ENCODE measurements around the gene SAP30BP. TPM values are rescaled to one million over a fixed set of nuclear protein-coding genes. Genes with fewer than 3 reads are reported as not detected.

Gene SAP30BP
- total and polyA plus RNA-seq, 10 of the 15 experiments (the other 5 are each of a cell fraction or from before 2014, with no cell fraction given) = 57.9 to 166 (median 94.5) TPM

GRCh38 chr17:75638893-75639292 is 28.2 kb upstream of the SAP30BP start:
- no peak for ATAC-seq
- intact Hi-C loops (cut with micrococcal nuclease; ENCODE audit: unreplicated experiment) = no loop called here
- WGBS (ENCODE audit: insufficient coverage, insufficient replicate concordance, low lambda C conversion rate, missing lambda C conversion rate) = 96% methylated on average over 13 of the region's 13 CpGs
- no peak overlapping the region for H3K4me2 ChIP-seq (ENCODE audit: control insufficient read depth, insufficient read depth)
- no peak overlapping the region for H2AFZ ChIP-seq (ENCODE audit: control insufficient read depth, low read depth, low read length)
- CTCF ChIA-PET = interaction anchor here (2.2 to 13.0 kb wide), 3 partner anchors 14 to 108 kb away, joined by 8 to 349 read pairs (median 336); a partner anchor contains a TSS
- H3K27me3 ChIP-seq (replicated peaks in 1 of 2; ENCODE audit: control insufficient read depth in 2 of 2, insufficient read depth in 2 of 2, low read length in 1 of 2) = no peaks in the 10 kb centered on the region
- H3K4me1 ChIP-seq (ENCODE audit: control insufficient read depth, insufficient read depth, low read length) = no peaks in the 10 kb centered on the region
- no peaks in the 10 kb centered on the region for H3K9me3 ChIP-seq (replicated peaks; ENCODE audit: control insufficient read depth, insufficient read depth, low read length)
- no peak overlapping the region for H3K9ac ChIP-seq (ENCODE audit: control insufficient read depth, insufficient read depth, low read length)
- H3K36me3 ChIP-seq (ENCODE audit: control insufficient read depth in 2 of 2, insufficient read depth in 2 of 2, low read length in 1 of 2) = peaks cover 0 to 3% of the 10 kb centered on the region in 2 experiments; a peak in 2 of 4 replicates
- no peaks in the 10 kb centered on the region; the same call in 1 of the 2 replicates for H4K20me1 ChIP-seq (ENCODE audit: control insufficient read depth, insufficient read depth)
- POLR2A ChIA-PET = no interaction called here
- SMC1A ChIA-PET (ENCODE audit: uncharacterized antibody, unreplicated experiment) = no interaction called here
- no peaks in the 10 kb centered on the region for H3K79me2 ChIP-seq (ENCODE audit: control insufficient read depth, insufficient read depth, low read length)
- in situ Hi-C loops (cut with MboI) = loop anchor here (10.0 kb wide), 1 partner anchor 106 kb away; no protein-coding TSS in a partner anchor
- no peak overlapping the region for H3K4me3 ChIP-seq
- H3K27ac ChIP-seq (ENCODE audit: control insufficient read depth, insufficient read depth) = no peak overlapping the region
- TF ChIP-seq TARDBP (IDR thresholded peaks at IDR 0.05; ENCODE audit: borderline replicate concordance) = no peak
- TF ChIP-seq ZSCAN29 (IDR thresholded peaks at IDR 0.05) = no peak
- TF ChIP-seq SRF (IDR thresholded peaks at IDR 0.05; ENCODE audit: low read depth in 2 of 2, low read length in 2 of 2) = no peak
- no peak for TF ChIP-seq STAT1 (conservative IDR thresholded peaks at IDR 0.05)
- TF ChIP-seq MEF2A (IDR thresholded peaks at IDR 0.05; ENCODE audit: insufficient read depth, low read depth, low read length) = no peak
- no peak for DNase-seq (ENCODE audit: low read depth, low spot score)
- FAIRE-seq = no peak
- RAD21 ChIA-PET (ENCODE audit: unreplicated experiment) = no interaction called here
- no TSS peak for BruUV-seq (replicated peaks)

- WGBS (ENCODE audit: insufficient coverage, insufficient replicate concordance, low lambda C conversion rate, missing lambda C conversion rate) = 97% methylated on average over 3 of the region's 3 CpGs
- H3K4me3 ChIP-seq = no peak overlapping the region
- ChIA-PET SMC1A (ENCODE audit: uncharacterized antibody, unreplicated experiment) (no interaction called here), RAD21 (ENCODE audit: unreplicated experiment) (no interaction called here), CTCF (interaction anchor here (13.0 kb wide), 1 partner anchor 108 kb away, joined by 336 read pairs; no protein-coding TSS in a partner anchor), POLR2A (interaction anchor here (0.6 kb wide), 1 partner anchor 180 kb away, joined by 3 read pairs; no protein-coding TSS in a partner anchor)
- intact Hi-C loops (cut with micrococcal nuclease; ENCODE audit: unreplicated experiment) (no loop called here), in situ Hi-C loops (cut with MboI) (loop anchor here (10.0 kb wide), 1 partner anchor 105 kb away; no protein-coding TSS in a partner anchor)
- no peak for FAIRE-seq
- no peaks in the 10 kb centered on the region for H3K4me1 ChIP-seq (ENCODE audit: control insufficient read depth, insufficient read depth, low read length)
- H4K20me1 ChIP-seq (ENCODE audit: control insufficient read depth, insufficient read depth) = no peaks in the 10 kb centered on the region; the same call in 1 of the 2 replicates
- BruUV-seq (replicated peaks) = no TSS peak
- H3K4me2 ChIP-seq (ENCODE audit: control insufficient read depth, insufficient read depth) = no peak overlapping the region
- no peaks in the 10 kb centered on the region for H3K9me3 ChIP-seq (replicated peaks; ENCODE audit: control insufficient read depth, insufficient read depth, low read length)
- H2AFZ ChIP-seq (ENCODE audit: control insufficient read depth, low read depth, low read length) = no peak overlapping the region
- DNase-seq (ENCODE audit: low read depth, low spot score) = no peak
- no peak overlapping the region for H3K27ac ChIP-seq (ENCODE audit: control insufficient read depth, insufficient read depth)
- no peaks in the 10 kb centered on the region for H3K27me3 ChIP-seq (replicated peaks in 1 of 2; ENCODE audit: control insufficient read depth in 2 of 2, insufficient read depth in 2 of 2, low read length in 1 of 2)
- no peak for ATAC-seq
- no peaks in the 10 kb centered on the region for H3K79me2 ChIP-seq (ENCODE audit: control insufficient read depth, insufficient read depth, low read length)
- peaks cover 0 to 3% of the 10 kb centered on the region in 2 experiments; a peak in 2 of 4 replicates for H3K36me3 ChIP-seq (ENCODE audit: control insufficient read depth in 2 of 2, insufficient read depth in 2 of 2, low read length in 1 of 2)
- H3K9ac ChIP-seq (ENCODE audit: control insufficient read depth, insufficient read depth, low read length) = no peak overlapping the region
- TF ChIP-seq CBX3 (IDR thresholded peaks at IDR 0.05; ENCODE audit: borderline replicate concordance, low read depth) = no peak
- TF ChIP-seq IRF4 (IDR thresholded peaks at IDR 0.05; ENCODE audit: low read depth, low read length) = no peak
- TF ChIP-seq FOXM1 (IDR thresholded peaks at IDR 0.05; ENCODE audit: low read depth, low read length) = no peak
- no peak for TF ChIP-seq SUPT20H (IDR thresholded peaks at IDR 0.05; ENCODE audit: borderline replicate concordance, control insufficient read depth, low read depth, low read length)
- no peak for TF ChIP-seq CHD1 (IDR thresholded peaks at IDR 0.05; ENCODE audit: low read depth, low read length)
- TF ChIP-seq TAF1 (IDR thresholded peaks at IDR 0.05; ENCODE audit: borderline replicate concordance, low read depth, low read length) = no peak
- TF ChIP-seq NFXL1 (IDR thresholded peaks at IDR 0.05; ENCODE audit: borderline replicate concordance) = no peak
- TF ChIP-seq RAD51 (IDR thresholded peaks at IDR 0.05) = no peak
- TF ChIP-seq, protein P1, sequence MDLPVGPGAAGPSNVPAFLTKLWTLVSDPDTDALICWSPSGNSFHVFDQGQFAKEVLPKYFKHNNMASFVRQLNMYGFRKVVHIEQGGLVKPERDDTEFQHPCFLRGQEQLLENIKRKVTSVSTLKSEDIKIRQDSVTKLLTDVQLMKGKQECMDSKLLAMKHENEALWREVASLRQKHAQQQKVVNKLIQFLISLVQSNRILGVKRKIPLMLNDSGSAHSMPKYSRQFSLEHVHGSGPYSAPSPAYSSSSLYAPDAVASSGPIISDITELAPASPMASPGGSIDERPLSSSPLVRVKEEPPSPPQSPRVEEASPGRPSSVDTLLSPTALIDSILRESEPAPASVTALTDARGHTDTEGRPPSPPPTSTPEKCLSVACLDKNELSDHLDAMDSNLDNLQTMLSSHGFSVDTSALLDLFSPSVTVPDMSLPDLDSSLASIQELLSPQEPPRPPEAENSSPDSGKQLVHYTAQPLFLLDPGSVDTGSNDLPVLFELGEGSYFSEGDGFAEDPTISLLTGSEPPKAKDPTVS (IDR thresholded peaks at IDR 0.05; ENCODE audit: low read depth, low read length) = no peak
Observed at GRCh38 chr17:75639327-75639726, 27.8 kb upstream of the SAP30BP start.
